ENCODE data around the gene THSD7B.

DNA sequence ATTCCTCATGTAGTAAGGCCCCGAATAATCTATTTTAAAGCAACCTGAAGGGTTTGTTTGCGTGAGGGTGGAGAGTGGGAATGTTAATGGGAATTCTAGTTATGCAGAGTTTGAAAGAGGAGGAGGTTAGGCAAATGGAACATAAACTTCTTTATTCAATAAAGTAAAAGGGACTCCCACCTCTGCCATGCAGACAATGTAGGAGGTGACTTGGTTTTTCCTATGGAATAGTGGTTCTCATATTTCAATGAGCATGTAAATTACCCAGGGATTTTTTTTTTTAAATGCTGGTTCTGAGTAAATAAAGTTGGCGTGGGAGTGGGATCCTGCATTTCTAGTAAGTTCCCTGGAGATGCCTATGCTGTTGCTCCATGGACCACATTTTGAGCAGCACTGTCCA, 367.9 kb downstream of the THSD7B start:
- TF ChIP-seq POLR2A (IDR thresholded peaks at IDR 0.05; ENCODE audit: low read length) (no peak), GATA1 (IDR thresholded peaks at IDR 0.05; ENCODE audit: low read depth, low read length) (no peak)

All from erythroblast (primary cell).